GM12878 (cell line): ENCODE data around the gene SMO.
A peak's percentile ranks its signal among the peaks of the same experiment; 100 is the strongest.

Experiments
- CREB1 ChIP-seq: IDR thresholded peaks from 2 replicates; pipeline ENCODE4 v1.6.1; 2012; ENCODE audit warnings: low read depth, mild to moderate bottlenecking, inconsistent platforms
- JUND ChIP-seq: IDR thresholded peaks from 2 replicates; pipeline ENCODE4 v1.6.1; 2012; ENCODE audit warnings: low read depth, mild to moderate bottlenecking, low read length, improper control_type of control experiment, moderate library complexity
- KAT2A ChIP-seq: conservative IDR thresholded peaks from 2 replicates; pipeline ENCODE4 v1.6.1; 2011; ENCODE audit warnings: low read depth, low read length; ENCODE audit not compliant: control insufficient read depth
- POLR2A ChIP-seq: IDR thresholded peaks from 2 replicates; pipeline ENCODE4 v1.6.1; 2011; ENCODE audit warnings: low read depth, mild to moderate bottlenecking, low read length
- RFX5 ChIP-seq: IDR thresholded peaks from 2 replicates; pipeline ENCODE4 v1.6.1; 2011; ENCODE audit warnings: low read depth, low read length, improper control_type of control experiment
- SMARCA5 ChIP-seq: fragments of 450-650 bp; IDR thresholded peaks from 2 replicates; pipeline ENCODE4 v1.6.1; 2017; ENCODE audit warnings: mild to moderate bottlenecking
- YY1 ChIP-seq: IDR thresholded peaks from 2 replicates; pipeline ENCODE4 v1.6.1; 2011; ENCODE audit warnings: low read depth, mild to moderate bottlenecking, low read length
- TF ChIP-seq, protein P1 (sequence below), 3 experiments: IDR thresholded peaks in 2 of 3; conservative IDR thresholded peaks in 1 of 3; 2 replicates each; pipeline ENCODE4 v1.5.1; 2011; ENCODE audit warnings: low read depth in 3 of 3, low read length in 3 of 3, mild to moderate bottlenecking in 3 of 3, control low read depth in 2 of 3, moderate library complexity in 2 of 3, inconsistent platforms in 1 of 3, mixed read lengths in 1 of 3; ENCODE audit not compliant: control insufficient read depth in 2 of 3, insufficient read depth in 1 of 3; ENCODE audit errors: extremely low read depth in 1 of 3

DNA sequence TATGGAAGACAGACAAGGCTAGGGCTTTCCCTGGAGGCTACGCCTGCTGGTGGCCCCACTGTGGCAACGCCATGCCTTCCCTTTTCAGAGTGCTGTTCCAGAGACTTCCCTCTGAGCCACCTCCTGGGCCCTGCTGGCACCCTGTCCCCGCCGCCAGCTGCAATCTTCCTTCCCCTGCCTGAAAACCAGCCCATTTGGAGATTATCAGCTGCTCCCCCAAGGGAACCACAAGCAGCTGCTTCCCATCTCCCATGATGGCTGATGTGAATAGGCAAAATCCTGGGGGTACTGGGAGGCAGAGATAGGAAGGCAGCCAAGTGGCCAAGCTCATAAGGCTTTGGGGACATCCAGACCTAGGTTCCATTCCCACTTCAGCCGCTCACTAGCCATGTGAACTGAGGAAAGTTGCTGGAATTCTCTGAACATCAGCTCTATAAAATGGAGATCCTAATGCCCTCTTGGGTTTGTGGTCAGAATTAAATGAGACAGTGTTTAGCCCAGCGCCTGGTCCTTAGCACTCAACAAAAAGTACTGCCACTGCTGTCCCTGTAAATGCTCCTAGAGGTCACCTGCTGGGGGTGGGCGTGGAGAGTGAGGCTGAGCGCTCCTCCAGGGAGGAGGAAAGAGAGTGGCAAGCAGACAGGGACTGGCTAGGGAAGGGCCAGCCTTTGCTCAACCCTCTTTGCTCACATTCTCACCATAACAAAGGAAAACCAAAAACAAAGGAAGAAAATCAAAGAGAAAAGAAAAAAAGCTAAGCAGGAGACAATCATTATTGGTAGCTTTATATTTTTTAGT lies 38.0 kb upstream of the SMO start:
- TF ChIP-seq, protein P1, sequence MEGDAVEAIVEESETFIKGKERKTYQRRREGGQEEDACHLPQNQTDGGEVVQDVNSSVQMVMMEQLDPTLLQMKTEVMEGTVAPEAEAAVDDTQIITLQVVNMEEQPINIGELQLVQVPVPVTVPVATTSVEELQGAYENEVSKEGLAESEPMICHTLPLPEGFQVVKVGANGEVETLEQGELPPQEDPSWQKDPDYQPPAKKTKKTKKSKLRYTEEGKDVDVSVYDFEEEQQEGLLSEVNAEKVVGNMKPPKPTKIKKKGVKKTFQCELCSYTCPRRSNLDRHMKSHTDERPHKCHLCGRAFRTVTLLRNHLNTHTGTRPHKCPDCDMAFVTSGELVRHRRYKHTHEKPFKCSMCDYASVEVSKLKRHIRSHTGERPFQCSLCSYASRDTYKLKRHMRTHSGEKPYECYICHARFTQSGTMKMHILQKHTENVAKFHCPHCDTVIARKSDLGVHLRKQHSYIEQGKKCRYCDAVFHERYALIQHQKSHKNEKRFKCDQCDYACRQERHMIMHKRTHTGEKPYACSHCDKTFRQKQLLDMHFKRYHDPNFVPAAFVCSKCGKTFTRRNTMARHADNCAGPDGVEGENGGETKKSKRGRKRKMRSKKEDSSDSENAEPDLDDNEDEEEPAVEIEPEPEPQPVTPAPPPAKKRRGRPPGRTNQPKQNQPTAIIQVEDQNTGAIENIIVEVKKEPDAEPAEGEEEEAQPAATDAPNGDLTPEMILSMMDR (IDR thresholded peaks at IDR 0.05 in 2 of 3, conservative IDR thresholded peaks at IDR 0.05 in 1 of 3; ENCODE audit: control insufficient read depth in 2 of 3, extremely low read depth in 1 of 3, insufficient read depth in 1 of 3, low read depth in 3 of 3, low read length in 3 of 3), result no peak
- TF ChIP-seq RFX5, result no peak
- TF ChIP-seq SMARCA5, result no peak
- no peak for TF ChIP-seq JUND
- no peak for TF ChIP-seq KAT2A
- peak; percentile 26; the same call in 1 of the 2 replicates for TF ChIP-seq POLR2A
- TF ChIP-seq YY1, result no peak
- TF ChIP-seq CREB1, result no peak
